Measurements from ENCODE around the gene IL23R.

DNA sequence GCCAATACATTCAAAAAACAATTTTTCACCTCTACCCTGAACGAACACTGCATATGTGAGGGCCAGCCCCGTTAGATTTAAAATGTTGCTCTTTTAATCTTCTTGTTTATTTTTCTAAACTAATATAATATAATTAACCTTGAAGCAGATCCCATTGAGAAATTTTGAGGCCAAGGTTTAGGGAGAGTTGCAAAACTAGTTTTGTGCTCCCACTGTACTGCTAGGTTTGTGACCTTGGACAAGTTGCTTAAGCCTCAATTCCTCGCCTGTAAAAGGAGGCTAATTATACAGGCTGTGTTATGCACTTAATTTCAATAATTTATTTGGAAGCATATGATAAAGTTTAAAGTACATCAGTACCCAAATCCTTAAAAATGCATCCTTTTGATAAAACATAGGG lies 3.7 kb downstream of the IL23R start:
- TF ChIP-seq POLR2A (IDR thresholded peaks at IDR 0.05) (no peak), POLR2AphosphoS5 (IDR thresholded peaks at IDR 0.05) (no peak)
- TF ChIP-seq, protein P1, sequence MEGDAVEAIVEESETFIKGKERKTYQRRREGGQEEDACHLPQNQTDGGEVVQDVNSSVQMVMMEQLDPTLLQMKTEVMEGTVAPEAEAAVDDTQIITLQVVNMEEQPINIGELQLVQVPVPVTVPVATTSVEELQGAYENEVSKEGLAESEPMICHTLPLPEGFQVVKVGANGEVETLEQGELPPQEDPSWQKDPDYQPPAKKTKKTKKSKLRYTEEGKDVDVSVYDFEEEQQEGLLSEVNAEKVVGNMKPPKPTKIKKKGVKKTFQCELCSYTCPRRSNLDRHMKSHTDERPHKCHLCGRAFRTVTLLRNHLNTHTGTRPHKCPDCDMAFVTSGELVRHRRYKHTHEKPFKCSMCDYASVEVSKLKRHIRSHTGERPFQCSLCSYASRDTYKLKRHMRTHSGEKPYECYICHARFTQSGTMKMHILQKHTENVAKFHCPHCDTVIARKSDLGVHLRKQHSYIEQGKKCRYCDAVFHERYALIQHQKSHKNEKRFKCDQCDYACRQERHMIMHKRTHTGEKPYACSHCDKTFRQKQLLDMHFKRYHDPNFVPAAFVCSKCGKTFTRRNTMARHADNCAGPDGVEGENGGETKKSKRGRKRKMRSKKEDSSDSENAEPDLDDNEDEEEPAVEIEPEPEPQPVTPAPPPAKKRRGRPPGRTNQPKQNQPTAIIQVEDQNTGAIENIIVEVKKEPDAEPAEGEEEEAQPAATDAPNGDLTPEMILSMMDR (IDR thresholded peaks at IDR 0.05), result no peak
